ENCODE results near the gene LCAT. TPM values are rescaled to one million over a fixed set of nuclear protein-coding genes. Genes with fewer than 3 reads are reported as not detected.
"Not testable (repeated sequence)": the region's sequence is repeated elsewhere in the genome, so short reads cannot be mapped to it uniquely, and the experiment has no call there.

Gene LCAT
- total RNA-seq, 1 donor from 2014 or later: 31.9 TPM

GRCh38 chr16:67915831-67916723 is 27.8 kb downstream of the LCAT start:
- Mint-ChIP-seq H3K4me3 (ENCODE audit: low read depth) (no peak overlapping the region), H3K27me3 (no peaks in the 10 kb centered on the region), H3K9me3 (ENCODE audit: low read depth) (no peaks in the 10 kb centered on the region), H3K27ac (peak overlapping the region; percentile 20), H3K4me1 (ENCODE audit: low read depth) (peaks cover 6% of the 10 kb centered on the region), H3K36me3 (ENCODE audit: insufficient read depth) (peaks cover 3% of the 10 kb centered on the region)
- DNase-seq (ENCODE audit: low spot score, unreplicated experiment): no peak
- TF ChIP-seq CTCF (IDR thresholded peaks at IDR 0.05; ENCODE audit: unreplicated experiment): no peak

- not testable (repeated sequence) for H3K27ac Mint-ChIP-seq; H3K36me3 Mint-ChIP-seq (ENCODE audit: insufficient read depth); H3K27me3 Mint-ChIP-seq; H3K9me3 Mint-ChIP-seq (ENCODE audit: low read depth); H3K4me1 Mint-ChIP-seq (ENCODE audit: low read depth); H3K4me3 Mint-ChIP-seq (ENCODE audit: low read depth); DNase-seq (ENCODE audit: low spot score, unreplicated experiment)
Observed at GRCh38 chr16:67915496-67915769, 28.5 kb downstream of the LCAT start.

- Mint-ChIP-seq H3K36me3 (ENCODE audit: insufficient read depth) (peaks cover 3% of the 10 kb centered on the region), H3K27ac (peak overlapping the region; percentile 89), H3K27me3 (no peaks in the 10 kb centered on the region), H3K4me3 (ENCODE audit: low read depth) (no peak overlapping the region), H3K4me1 (ENCODE audit: low read depth) (peaks cover 6% of the 10 kb centered on the region), H3K9me3 (ENCODE audit: low read depth) (no peaks in the 10 kb centered on the region)
- DNase-seq (ENCODE audit: low spot score, unreplicated experiment): no peak
- TF ChIP-seq CTCF (IDR thresholded peaks at IDR 0.05; ENCODE audit: unreplicated experiment): no peak
Observed at GRCh38 chr16:67914758-67915495, 29.0 kb downstream of the LCAT start.

GRCh38 chr16:67910158-67910557 is 33.8 kb downstream of the LCAT start:
- Mint-ChIP-seq H3K4me3 (ENCODE audit: low read depth) (no peak overlapping the region), H3K36me3 (ENCODE audit: insufficient read depth) (peaks cover 5% of the 10 kb centered on the region), H3K27ac (no peak overlapping the region), H3K4me1 (ENCODE audit: low read depth) (peaks cover 6% of the 10 kb centered on the region), H3K27me3 (no peaks in the 10 kb centered on the region), H3K9me3 (ENCODE audit: low read depth) (no peaks in the 10 kb centered on the region)
- DNase-seq (ENCODE audit: low spot score, unreplicated experiment): no peak
- TF ChIP-seq CTCF (IDR thresholded peaks at IDR 0.05; ENCODE audit: unreplicated experiment): no peak

- H3K36me3 Mint-ChIP-seq (ENCODE audit: insufficient read depth): peaks cover 5% of the 10 kb centered on the region
- DNase-seq (ENCODE audit: low spot score, unreplicated experiment): no peak
Observed at GRCh38 chr16:67909056-67909742, 34.7 kb downstream of the LCAT start.

More at GRCh38 chr16:67909056-67909742, 34.7 kb downstream of the LCAT start:
- TF ChIP-seq CTCF (IDR thresholded peaks at IDR 0.05; ENCODE audit: unreplicated experiment): no peak
- Mint-ChIP-seq H3K4me3 (ENCODE audit: low read depth) (no peak overlapping the region), H3K9me3 (ENCODE audit: low read depth) (no peaks in the 10 kb centered on the region), H3K4me1 (ENCODE audit: low read depth) (no peaks in the 10 kb centered on the region), H3K27me3 (no peaks in the 10 kb centered on the region), H3K27ac (no peak overlapping the region)

All from progenitor cell of endocrine pancreas (in vitro differentiated cells).